HEK293T (cell line): ENCODE measurements around the gene G6PD.

Experiments
- BHLHE40 ChIP-seq: fragments of 450-650 bp; IDR thresholded peaks from 2 replicates; pipeline ENCODE4 v1.6.1; 2016; ENCODE audit warnings: mild to moderate bottlenecking, moderate library complexity, borderline replicate concordance
- ELF4 ChIP-seq: fragments of 450-650 bp; IDR thresholded peaks from 2 replicates; pipeline ENCODE4 v1.6.1; 2017; ENCODE audit warnings: antibody characterized with exemption
- FOXK2 ChIP-seq: fragments of 450-650 bp; IDR thresholded peaks from 2 replicates; pipeline ENCODE4 v1.6.1; 2016; ENCODE audit warnings: mild to moderate bottlenecking
- FOXM1 ChIP-seq: fragments of 450-650 bp; IDR thresholded peaks from 2 replicates; pipeline ENCODE4 v1.6.1; 2017; ENCODE audit warnings: mild to moderate bottlenecking, borderline replicate concordance
- HDGF ChIP-seq: fragments of 450-650 bp; IDR thresholded peaks from 2 replicates; pipeline ENCODE4 v1.6.1; 2017; ENCODE audit warnings: antibody characterized with exemption, borderline replicate concordance
- NFRKB ChIP-seq: fragments of 450-650 bp; IDR thresholded peaks from 2 replicates; pipeline ENCODE4 v1.6.1; 2016; ENCODE audit warnings: mild to moderate bottlenecking, moderate library complexity
- SUZ12 ChIP-seq: fragments of 450-650 bp; IDR thresholded peaks from 2 replicates; pipeline ENCODE4 v1.6.1; 2016; ENCODE audit warnings: mild to moderate bottlenecking
- TARDBP ChIP-seq: fragments of 450-650 bp; IDR thresholded peaks from 2 replicates; pipeline ENCODE4 v1.6.1; 2016
- ZNF384 ChIP-seq: fragments of 450-650 bp; IDR thresholded peaks from 2 replicates; pipeline ENCODE4 v1.6.1; 2016

DNA sequence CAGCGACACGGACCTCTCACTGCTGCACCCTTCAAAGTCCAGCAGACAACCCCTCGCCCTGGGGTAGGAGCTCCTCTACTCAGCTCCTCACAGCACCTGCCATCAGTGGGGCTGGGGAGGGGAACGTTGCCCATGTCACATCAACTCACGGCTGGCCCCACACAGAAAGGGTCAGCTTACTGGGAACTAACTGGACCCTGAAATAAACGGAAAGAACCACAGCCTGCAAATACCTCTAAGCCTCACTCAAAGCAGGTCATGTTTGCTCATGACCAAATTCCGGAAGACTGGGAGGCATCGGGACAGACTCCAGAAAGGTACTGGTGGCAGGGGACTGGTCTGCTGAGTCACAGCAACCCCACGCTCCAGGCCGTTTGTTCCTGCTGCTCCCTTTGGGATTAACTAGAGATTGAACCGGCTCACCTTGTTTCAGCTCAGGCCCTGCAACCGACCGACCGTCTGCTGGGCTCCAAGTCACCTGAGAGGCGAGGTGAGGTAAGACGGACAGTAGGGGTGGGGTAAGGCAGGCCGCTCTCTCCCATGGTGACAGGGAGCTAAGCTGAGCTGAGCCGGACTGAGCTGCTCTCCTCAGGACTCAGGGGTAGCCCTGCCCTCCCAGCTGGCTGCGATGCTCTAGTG, 5.6 kb downstream of the G6PD start:
- TF ChIP-seq FOXM1 (no peak), ELF4 (no peak), TARDBP (no peak), BHLHE40 (no peak), SUZ12 (no peak), FOXK2 (no peak), HDGF (no peak), ZNF384 (no peak), NFRKB (no peak)
